A673 (cell line): Measurements from ENCODE around the gene MESD.

Source experiments
- EZH2 ChIP-seq: fragments of 200-600 bp; sonication (generic); IDR thresholded peaks from 2 replicates; pipeline ENCODE4 v1.6.1; 2017; ENCODE audit warnings: borderline replicate concordance, low read depth, mild to moderate bottlenecking, mixed read lengths, antibody characterized with exemption, low read length; ENCODE audit not compliant: poor library complexity, severe bottlenecking
- TF ChIP-seq, protein P1 (sequence below): fragments of 300-800, 200-600 bp; sonication (generic); conservative IDR thresholded peaks from 2 replicates; pipeline ENCODE4 v1.5.1; 2017; ENCODE audit warnings: low read depth, mild to moderate bottlenecking, antibody characterized with exemption, low read length, moderate library complexity, mixed read lengths

DNA sequence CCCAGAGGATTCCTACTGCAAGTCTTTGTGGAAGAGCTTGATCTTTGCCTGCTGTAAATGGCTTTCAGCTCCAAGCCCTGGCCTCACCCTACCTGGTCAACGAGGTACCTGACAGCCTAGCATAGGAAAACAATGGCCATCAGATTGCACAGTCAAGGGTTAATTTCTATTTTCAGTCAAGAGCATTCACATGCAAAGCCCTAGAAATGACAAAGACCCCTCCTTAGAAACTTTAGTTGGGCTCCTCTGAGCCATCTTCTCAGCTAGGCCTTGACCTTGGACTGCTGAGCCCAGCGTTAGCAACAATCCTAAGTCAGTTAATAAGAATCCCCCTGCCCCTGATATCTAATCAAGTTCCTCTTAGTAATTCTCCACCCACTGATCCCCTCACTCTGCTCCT is 18.5 kb downstream of the MESD start:
- TF ChIP-seq, protein P1, sequence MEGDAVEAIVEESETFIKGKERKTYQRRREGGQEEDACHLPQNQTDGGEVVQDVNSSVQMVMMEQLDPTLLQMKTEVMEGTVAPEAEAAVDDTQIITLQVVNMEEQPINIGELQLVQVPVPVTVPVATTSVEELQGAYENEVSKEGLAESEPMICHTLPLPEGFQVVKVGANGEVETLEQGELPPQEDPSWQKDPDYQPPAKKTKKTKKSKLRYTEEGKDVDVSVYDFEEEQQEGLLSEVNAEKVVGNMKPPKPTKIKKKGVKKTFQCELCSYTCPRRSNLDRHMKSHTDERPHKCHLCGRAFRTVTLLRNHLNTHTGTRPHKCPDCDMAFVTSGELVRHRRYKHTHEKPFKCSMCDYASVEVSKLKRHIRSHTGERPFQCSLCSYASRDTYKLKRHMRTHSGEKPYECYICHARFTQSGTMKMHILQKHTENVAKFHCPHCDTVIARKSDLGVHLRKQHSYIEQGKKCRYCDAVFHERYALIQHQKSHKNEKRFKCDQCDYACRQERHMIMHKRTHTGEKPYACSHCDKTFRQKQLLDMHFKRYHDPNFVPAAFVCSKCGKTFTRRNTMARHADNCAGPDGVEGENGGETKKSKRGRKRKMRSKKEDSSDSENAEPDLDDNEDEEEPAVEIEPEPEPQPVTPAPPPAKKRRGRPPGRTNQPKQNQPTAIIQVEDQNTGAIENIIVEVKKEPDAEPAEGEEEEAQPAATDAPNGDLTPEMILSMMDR = no peak
- no peak for TF ChIP-seq EZH2
